ENCODE measurements around the gene ALDH4A1. TPM values are rescaled to one million over a fixed set of nuclear protein-coding genes. Genes with fewer than 3 reads are reported as not detected.

The ALDH4A1 gene
- total RNA-seq, 4 donors from 2014 or later = 25.0 to 33.0 (median 29.6) TPM

DNA sequence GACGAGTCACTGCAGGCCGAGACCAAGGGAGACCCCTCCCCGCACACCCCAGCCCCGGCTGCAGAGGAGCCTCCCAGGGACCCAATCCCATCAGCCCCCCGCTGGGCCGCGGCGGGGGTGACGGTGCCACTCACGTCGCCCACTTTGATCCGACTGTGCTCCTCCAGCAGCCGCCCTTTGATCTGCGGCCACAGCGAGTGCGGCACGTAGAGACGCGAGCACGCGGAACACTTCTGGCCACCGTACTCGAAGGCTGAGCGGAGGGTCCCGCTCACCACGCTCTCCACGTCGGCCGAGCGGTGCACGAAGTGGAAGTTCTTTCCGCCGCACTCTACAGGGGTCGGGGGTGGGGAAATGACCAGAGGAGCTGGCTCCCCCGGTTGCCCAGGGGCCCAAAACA lies 25.1 kb downstream of the ALDH4A1 start:
- no peaks in the 10 kb centered on the region for H3K27me3 ChIP-seq
- DNase-seq (ENCODE audit: low spot score in 2 of 2) = no peak
- peaks cover 26% of the 10 kb centered on the region for H3K4me1 ChIP-seq
- 90% methylated on average over 27 of the region's 35 CpGs for WGBS
- TF ChIP-seq EP300 (IDR thresholded peaks at IDR 0.05) (no peak), POLR2AphosphoS5 (IDR thresholded peaks at IDR 0.05) (no peak), POLR2A (IDR thresholded peaks at IDR 0.05) (no peak)
- TF ChIP-seq, protein P1, sequence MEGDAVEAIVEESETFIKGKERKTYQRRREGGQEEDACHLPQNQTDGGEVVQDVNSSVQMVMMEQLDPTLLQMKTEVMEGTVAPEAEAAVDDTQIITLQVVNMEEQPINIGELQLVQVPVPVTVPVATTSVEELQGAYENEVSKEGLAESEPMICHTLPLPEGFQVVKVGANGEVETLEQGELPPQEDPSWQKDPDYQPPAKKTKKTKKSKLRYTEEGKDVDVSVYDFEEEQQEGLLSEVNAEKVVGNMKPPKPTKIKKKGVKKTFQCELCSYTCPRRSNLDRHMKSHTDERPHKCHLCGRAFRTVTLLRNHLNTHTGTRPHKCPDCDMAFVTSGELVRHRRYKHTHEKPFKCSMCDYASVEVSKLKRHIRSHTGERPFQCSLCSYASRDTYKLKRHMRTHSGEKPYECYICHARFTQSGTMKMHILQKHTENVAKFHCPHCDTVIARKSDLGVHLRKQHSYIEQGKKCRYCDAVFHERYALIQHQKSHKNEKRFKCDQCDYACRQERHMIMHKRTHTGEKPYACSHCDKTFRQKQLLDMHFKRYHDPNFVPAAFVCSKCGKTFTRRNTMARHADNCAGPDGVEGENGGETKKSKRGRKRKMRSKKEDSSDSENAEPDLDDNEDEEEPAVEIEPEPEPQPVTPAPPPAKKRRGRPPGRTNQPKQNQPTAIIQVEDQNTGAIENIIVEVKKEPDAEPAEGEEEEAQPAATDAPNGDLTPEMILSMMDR (IDR thresholded peaks at IDR 0.05) = no peak
- H3K9me3 ChIP-seq = no peaks in the 10 kb centered on the region
- peaks cover 20% of the 10 kb centered on the region for H3K36me3 ChIP-seq
- no peak overlapping the region for H3K4me3 ChIP-seq
- no peak overlapping the region for H3K27ac ChIP-seq

DNA sequence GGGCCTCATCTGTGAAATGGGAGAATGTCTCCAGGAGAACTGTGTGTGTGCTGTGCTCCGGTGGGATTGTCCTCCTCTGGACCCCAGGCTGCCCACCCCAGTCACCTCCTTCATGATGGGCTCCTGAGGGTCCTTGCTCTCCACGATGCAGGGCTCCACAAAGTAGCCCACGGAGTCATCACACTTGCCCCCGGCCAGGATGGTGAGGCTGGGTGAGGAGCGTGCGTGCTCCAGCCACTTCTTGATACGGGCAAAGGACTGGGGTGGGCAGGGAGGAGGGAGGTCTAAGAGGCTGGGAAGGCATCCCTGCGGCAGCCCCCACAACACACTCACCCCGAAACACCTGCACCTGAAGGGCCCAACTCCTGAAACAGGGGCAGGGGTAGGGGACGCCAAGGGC lies 26.1 kb downstream of the ALDH4A1 start:
- H3K27ac ChIP-seq = no peak overlapping the region
- H3K36me3 ChIP-seq = peaks cover 22% of the 10 kb centered on the region
- H3K27me3 ChIP-seq = no peaks in the 10 kb centered on the region
- H3K9me3 ChIP-seq = no peaks in the 10 kb centered on the region
- no peak for DNase-seq (ENCODE audit: low spot score in 2 of 2)
- peaks cover 18% of the 10 kb centered on the region for H3K4me1 ChIP-seq
- TF ChIP-seq, protein P1 (IDR thresholded peaks at IDR 0.05) = no peak
- TF ChIP-seq EP300 (IDR thresholded peaks at IDR 0.05) (no peak), POLR2AphosphoS5 (IDR thresholded peaks at IDR 0.05) (no peak), POLR2A (IDR thresholded peaks at IDR 0.05) (no peak)
- no peak overlapping the region for H3K4me3 ChIP-seq
- WGBS = 100% methylated on average over 4 of the region's 10 CpGs

DNA sequence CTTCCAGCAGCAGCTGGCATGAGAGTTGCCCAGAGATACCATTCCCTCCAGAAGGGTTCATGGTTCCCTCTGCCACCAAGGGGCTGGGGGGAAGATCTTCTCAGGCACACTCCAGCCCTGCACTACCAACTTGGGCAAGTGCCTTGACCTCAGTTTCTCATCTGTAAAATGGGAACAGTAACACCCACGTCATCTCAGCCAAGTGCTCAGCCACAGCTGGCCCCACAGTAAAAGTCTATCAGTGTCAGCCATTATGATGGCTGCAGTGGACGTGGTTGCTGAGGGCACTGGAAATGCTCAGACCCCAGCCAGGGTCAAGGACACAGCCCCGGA lies 26.6 kb downstream of the ALDH4A1 start:
- TF ChIP-seq EP300 (IDR thresholded peaks at IDR 0.05) (no peak), POLR2A (IDR thresholded peaks at IDR 0.05) (no peak)
- TF ChIP-seq, protein P1 (IDR thresholded peaks at IDR 0.05) = no peak
- no peaks in the 10 kb centered on the region for H3K9me3 ChIP-seq
- DNase-seq (ENCODE audit: low spot score in 2 of 2) = no peak
- H3K4me3 ChIP-seq = no peak overlapping the region
- H3K27me3 ChIP-seq = no peaks in the 10 kb centered on the region
- peaks cover 18% of the 10 kb centered on the region for H3K4me1 ChIP-seq
- H3K36me3 ChIP-seq = peaks cover 22% of the 10 kb centered on the region
- H3K27ac ChIP-seq = no peak overlapping the region
- 97% methylated on average over 3 of the region's 3 CpGs for WGBS

DNA sequence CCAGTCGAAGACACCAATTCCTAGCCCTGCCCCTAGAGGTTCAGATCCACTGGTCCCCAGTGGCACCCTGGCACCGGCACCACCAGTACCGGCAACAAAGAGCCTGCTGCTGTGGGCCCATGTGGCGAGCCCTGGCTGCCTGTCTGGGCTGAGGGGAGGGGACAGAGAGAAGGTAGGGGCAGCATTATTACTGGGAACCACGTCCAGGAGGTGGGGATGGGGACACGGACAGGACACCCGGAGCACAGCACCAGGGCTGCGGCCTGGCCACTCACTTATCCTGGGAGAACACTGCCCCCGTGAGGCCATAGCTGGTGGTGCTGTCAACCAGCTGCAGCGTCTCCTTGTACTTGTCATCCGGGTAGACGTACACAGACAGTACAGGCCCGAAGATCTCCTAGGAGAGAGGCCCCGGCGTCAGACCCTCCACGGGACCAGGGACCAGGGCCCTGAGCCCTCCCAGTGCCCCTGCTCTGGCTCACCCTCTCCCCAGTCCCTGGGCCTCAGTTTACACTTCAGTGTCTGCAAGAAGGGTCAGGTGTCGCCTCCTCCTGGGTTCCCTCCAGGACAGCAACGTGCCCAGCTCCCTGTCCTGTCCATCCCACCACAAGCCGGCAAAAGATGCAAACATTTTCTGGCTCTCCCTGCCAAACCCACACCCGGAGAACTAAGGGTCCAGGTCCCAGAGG lies 27.1 kb downstream of the ALDH4A1 start:
- Histone ChIP-seq H3K4me3 (no peak overlapping the region), H3K27ac (no peak overlapping the region), H3K27me3 (no peaks in the 10 kb centered on the region), H3K36me3 (peaks cover 22% of the 10 kb centered on the region), H3K9me3 (no peaks in the 10 kb centered on the region), H3K4me1 (peaks cover 16% of the 10 kb centered on the region)
- 59% methylated on average over 12 of the region's 20 CpGs for WGBS
- TF ChIP-seq EP300 (IDR thresholded peaks at IDR 0.05) (no peak), POLR2AphosphoS5 (IDR thresholded peaks at IDR 0.05) (no peak), POLR2A (IDR thresholded peaks at IDR 0.05) (no peak)
- TF ChIP-seq, protein P1 (IDR thresholded peaks at IDR 0.05) = peak; percentile 58 to 80
- peak; percentile 82 to 89 for DNase-seq (ENCODE audit: low spot score in 2 of 2)

DNA sequence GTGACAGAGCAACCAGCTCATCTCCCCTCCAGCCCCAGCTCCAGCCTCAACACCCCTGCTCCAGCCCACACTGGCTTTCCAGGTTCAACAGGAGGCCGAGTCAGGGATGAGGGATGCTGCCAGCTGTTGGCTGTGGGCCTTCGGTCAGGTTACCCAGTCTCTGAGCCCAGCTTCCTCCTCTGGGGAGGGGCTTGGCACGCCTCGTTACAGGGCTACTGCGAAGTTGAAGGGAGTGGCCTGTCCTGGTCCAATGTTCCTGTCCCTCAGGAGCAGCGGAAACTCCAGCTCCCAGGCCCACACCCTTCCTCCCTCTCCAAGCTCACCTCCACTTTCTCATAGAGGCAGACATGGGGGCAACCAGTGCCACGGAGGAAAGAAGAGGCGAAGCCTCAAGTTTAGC lies 27.8 kb downstream of the ALDH4A1 start:
- 100% methylated on average over 1 of the region's 8 CpGs for WGBS
- no peak for DNase-seq (ENCODE audit: low spot score in 2 of 2)
- H3K36me3 ChIP-seq = peaks cover 22% of the 10 kb centered on the region
- no peak overlapping the region for H3K4me3 ChIP-seq
- H3K27ac ChIP-seq = no peak overlapping the region
- TF ChIP-seq, protein P1 (IDR thresholded peaks at IDR 0.05) = no peak
- TF ChIP-seq EP300 (IDR thresholded peaks at IDR 0.05) (no peak), POLR2AphosphoS5 (IDR thresholded peaks at IDR 0.05) (no peak), POLR2A (IDR thresholded peaks at IDR 0.05) (no peak)
- peaks cover 9% of the 10 kb centered on the region for H3K4me1 ChIP-seq
- H3K9me3 ChIP-seq = no peaks in the 10 kb centered on the region
- H3K27me3 ChIP-seq = no peaks in the 10 kb centered on the region
